ENCODE measurements around the gene TRAPPC12.
"Not testable (repeated sequence)": the region's sequence is repeated elsewhere in the genome, so short reads cannot be mapped to it uniquely, and the experiment has no call there.

TRAPPC12 gene

DNA sequence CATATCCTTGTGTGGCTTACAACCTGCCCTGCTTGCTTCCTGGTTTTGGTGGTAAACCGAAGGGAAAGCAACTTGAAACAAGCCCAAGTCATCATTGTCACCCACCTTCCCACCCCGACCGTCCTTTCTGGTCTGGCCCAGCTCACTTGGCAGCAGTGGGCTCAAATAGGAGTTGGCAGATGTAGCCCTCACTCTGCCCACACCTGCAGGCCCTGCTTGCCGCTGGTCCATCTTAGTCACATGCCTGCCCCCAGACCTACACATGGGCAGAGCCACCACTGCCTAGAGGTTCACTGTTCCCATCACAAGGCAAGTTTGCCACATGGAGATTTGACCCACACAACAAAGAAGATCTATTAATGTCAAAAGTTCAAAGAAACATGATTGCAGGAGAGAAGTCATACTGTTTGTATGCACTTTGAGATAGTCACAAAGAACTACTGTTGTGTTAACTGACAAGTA lies 11.2 kb upstream of the TRAPPC12 start:
- DNase-seq, result no peak

- not testable (repeated sequence) for DNase-seq
Observed at GRCh38 chr2:3369340-3370181, 9.9 kb upstream of the TRAPPC12 start.

- no peak for DNase-seq
Observed at GRCh38 chr2:3376821-3377220, 2.7 kb upstream of the TRAPPC12 start.

- DNase-seq, result no peak
Observed at GRCh38 chr2:3377279-3377611, 2.2 kb upstream of the TRAPPC12 start.

DNA sequence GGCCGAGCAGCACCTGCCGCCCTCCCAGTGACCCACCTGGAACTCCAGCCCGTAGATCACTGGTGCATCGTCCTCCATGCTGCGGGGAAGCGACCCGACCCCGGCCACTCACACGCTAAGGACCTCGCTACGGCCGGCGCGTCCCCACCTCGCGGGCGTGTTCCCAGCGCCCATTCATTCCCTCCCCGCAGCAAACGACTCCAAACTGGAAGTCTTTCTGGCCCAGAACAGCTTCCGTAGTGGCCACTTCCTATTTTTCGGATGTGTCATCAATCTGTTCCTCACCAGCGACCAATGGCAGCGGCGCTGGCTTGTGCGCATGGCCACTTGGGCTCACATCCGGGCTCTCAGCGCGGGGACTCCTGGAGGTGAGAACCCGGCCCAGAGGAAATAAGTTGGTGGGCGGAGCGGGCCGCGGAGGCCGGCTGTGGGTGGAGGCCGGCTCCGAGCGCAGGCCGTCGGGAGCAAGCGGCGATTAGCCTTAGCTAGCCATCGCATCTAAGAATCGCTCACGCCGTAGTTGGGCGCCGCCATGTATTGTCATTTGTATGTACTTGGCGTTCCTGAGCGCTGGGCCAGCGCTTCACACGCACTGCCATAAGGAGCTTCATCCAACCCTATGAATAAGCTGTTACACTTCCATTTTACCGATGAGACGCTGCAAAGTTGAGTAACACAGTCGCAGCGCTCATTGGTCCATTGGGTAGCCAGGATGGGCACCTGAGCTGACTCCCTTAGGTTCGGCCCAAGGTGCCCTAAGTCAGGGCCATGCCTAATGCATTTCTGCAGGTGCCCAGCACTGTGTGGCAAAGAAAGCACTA lies 1.7 kb upstream of the TRAPPC12 start, which contains the start of gene EIPR1:
Gene EIPR1, minus strand, starts transcription at position 207 of the 821 bp plus-strand sequence. Its CDS starts 129 bp downstream, at position 78.
- peak; percentile 81 to 99 (median 96) for DNase-seq

DNA sequence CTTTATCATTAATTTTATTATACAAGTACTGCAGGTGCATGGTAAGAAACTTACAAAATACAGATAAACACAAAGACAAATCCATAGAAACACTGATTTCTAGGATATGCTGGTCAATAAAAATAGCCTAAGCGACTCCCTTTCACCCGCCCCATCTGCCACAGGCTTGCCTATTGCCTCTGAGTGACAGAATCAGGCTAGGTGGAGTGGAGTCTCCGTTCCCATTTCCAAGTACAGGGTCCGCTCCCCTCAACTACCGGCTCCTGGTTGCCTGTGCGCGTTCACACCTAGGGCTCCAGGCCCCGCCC lies 201 bp upstream of the TRAPPC12 start:
- no peak for DNase-seq

DNA sequence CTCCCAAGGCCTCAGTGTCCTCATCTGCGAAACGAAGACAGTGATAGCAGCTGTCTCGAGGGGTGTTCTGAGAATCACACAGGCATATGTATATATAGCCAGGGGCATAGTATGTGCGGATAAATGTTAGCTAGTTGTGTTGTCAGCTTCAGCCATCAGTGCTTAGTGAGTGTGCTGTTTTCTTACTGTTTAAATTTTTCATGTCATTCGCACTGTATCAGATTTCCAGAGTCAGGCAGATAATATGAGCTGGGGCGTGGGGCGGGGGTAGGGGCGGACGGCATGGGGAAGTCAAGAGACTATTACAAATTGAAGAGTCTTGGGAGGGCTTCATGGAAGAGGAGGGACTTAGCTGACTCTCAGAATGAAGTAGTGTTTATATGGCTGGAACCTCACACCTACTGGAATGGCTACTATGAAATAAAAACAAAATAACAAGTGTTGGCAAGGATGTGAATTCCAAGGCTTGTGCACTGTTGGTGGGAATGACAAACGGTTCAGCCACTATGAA lies 7.0 kb downstream of the TRAPPC12 start:
- no peak for DNase-seq

DNA sequence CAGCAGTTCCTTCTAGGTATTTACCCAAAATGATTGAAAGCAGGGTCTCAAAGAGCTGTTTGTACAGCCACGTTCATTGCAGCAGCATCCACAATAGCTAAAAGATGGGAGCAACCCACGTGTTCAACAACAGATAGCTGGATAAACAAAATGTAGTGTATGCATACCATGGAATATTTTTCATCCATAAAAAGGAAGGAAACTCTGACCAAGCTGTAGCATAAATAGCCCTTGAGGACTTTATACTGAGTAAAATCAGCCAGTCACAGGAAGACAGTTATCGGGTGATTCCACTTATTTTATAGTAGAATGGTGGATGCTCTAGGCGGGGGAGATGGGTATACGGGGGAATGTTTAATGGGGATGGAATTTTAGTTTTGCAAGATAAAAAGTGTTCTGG lies 7.5 kb downstream of the TRAPPC12 start:
- no peak for DNase-seq

GRCh38 chr2:3387644-3388411 lies 8.3 kb downstream of the TRAPPC12 start:
- DNase-seq, result no peak

DNA sequence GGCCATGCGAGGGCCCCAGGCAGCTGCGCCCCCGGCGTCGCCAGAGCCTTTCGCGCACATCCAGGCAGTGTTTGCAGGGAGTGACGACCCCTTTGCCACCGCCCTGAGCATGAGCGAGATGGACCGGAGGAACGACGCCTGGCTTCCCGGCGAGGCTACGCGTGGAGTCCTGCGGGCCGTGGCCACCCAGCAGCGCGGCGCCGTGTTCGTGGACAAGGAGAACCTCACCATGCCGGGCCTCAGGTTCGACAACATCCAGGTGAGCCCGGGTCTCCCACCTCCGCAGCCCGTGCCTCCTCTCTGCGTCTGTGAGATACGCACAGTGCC lies 8.9 kb downstream of the TRAPPC12 start:
- no peak for DNase-seq

- DNase-seq, result no peak
Observed at GRCh38 chr2:3389193-3389592, 9.7 kb downstream of the TRAPPC12 start.

GRCh38 chr2:3390041-3390440 lies 10.5 kb downstream of the TRAPPC12 start:
- DNase-seq, result no peak

- no peak for DNase-seq
Observed at GRCh38 chr2:3392216-3392615, 12.7 kb downstream of the TRAPPC12 start.

DNA sequence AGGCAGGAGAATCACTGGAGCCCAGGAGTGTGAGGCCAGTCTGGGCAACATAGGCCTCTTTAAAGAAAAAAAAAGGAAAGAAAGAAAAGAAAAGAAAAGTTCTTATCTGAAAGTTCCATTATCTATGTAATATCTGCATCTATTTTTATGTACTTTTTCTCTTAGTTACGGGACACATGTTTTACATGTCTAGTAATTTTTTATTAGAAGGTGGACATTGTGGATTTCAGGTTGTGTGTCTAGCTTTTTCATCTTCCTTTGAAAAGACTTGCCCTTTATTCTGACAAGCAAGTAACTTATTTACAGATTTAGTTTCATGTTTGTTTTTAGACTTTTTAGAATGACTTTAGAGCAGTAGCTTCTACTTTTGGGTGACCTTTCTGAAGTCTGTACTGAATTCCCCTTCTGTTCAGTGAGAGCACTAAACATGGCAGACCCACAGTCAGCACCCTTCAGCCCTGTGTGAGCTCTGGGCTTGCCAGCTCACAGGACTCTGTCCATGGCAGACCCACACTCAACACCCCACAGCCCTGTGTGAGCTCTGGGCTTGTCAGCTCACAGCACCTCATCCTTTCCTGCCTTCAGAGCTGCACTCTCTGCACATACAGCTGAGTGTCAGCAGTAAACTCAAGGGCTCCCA lies 17.5 kb downstream of the TRAPPC12 start:
- DNase-seq, result no peak

DNA sequence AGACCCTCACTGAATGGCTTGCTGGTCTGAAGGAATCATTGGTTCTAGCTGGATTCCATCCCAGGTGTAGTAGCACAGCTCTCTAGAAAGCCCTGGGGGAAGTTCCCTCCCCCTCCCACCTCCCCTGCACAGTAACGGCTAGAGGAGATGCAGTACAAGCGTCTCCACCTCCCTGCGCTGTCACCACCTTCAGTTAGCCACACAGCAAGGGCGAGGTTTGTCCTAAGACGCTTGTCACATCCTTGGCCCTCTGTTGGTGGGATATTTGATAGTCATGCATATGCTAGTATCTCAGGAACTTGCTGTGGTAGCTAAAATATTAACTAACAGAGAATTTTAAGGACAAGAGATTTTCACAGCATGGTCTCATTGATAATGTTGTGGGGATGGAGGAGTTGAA lies 19.4 kb downstream of the TRAPPC12 start:
- DNase-seq, result no peak

GRCh38 chr2:3399381-3399780 lies 19.9 kb downstream of the TRAPPC12 start:
- DNase-seq, result no peak

GRCh38 chr2:3399829-3400228 lies 20.3 kb downstream of the TRAPPC12 start:
- peak in 56 of 58 donors; percentile 14 to 92 (median 80) for DNase-seq

- DNase-seq, result no peak
Observed at GRCh38 chr2:3403587-3404334, 24.3 kb downstream of the TRAPPC12 start.

DNA sequence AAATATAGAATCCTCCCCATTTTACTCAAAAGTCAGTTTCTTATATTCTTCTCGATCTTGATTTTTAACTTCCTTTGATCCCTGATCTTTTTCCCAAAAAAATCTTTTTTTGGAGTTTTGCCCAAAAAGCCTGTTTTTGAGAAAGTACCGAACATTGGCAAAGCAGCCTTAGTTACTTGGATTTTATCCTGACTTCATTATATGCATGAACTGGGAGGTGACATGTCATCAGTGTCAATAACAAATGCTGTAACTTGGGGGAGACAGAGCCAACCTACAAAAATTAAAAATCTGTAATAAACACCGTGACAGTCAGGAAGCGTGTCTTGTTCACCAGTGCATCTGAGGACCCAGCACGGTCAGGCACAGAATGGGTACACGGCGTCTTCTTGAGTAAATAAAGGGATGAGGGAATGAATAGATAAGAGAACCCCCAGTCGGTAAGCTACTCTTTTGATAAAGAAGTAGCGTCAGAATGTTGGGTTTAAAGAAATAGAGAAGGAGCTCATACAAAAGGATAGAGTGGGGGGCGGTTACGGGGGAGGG lies 24.9 kb downstream of the TRAPPC12 start:
- no peak for DNase-seq

DNA sequence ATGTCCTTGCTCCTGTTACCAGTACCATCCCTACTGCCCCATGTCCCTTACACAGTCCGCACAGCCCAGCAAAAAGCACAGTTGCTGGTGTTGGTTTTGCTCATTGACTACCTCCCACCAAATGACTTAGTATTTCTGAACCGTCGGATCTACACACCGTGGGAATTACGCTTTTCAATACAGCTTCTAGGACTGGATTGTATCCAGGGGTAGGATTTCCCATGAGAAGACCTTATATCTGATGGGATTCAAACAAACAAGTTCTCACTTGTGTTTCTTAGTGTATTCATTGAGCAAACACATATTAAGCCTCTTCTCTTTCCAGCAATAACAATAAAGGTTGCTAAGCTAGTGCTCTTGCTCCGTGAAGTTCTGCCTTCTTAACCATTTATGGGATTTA lies 25.8 kb downstream of the TRAPPC12 start:
- no peak for DNase-seq
